NT2/D1 (cell line): ENCODE measurements around the gene PTPRT.

Experiments used
- YY1 ChIP-seq: IDR thresholded peaks from 2 replicates; pipeline ENCODE4 v1.6.1; 2011; ENCODE audit not compliant: insufficient read length, insufficient read depth
- ZNF274 ChIP-seq: IDR thresholded peaks from 2 replicates; pipeline ENCODE4 v1.6.1; 2011; ENCODE audit warnings: mild to moderate bottlenecking, low read depth, low read length

GRCh38 chr20:42844751-42845150, 345.0 kb downstream of the PTPRT start:
- TF ChIP-seq ZNF274, result no peak
- TF ChIP-seq YY1, result no peak
